HEK293 (cell line): ENCODE results near the gene CDT1.

Experiments
- BCL11B ChIP-seq: fragments of 450-650 bp; formaldehyde crosslinking; IDR thresholded peaks from 2 replicates; pipeline ENCODE4 v1.5.1; 2016; ENCODE audit warnings: low read depth, missing biosample characterization, missing genetic modification characterization
- GLI2 ChIP-seq: fragments of 450-650 bp; formaldehyde crosslinking; IDR thresholded peaks from 2 replicates; pipeline ENCODE4; 2017; ENCODE audit warnings: missing biosample characterization, missing genetic modification characterization, low read depth, borderline replicate concordance
- MEIS1 ChIP-seq: sonication (generic); formaldehyde crosslinking; IDR thresholded peaks from 2 replicates; pipeline ENCODE4 v1.8.1; 2022; ENCODE audit warnings: missing genetic modification reagents, mild to moderate bottlenecking, borderline replicate concordance
- OSR2 ChIP-seq: fragments of 450-650 bp; formaldehyde crosslinking; IDR thresholded peaks from 2 replicates; pipeline ENCODE4 v1.5.1; 2016; ENCODE audit warnings: missing biosample characterization, missing genetic modification characterization
- SETDB1 ChIP-seq: IDR thresholded peaks from one replicate; pipeline ENCODE4 v1.6.1; 2017; ENCODE audit warnings: mild to moderate bottlenecking, low read length, moderate library complexity, mixed read lengths; ENCODE audit not compliant: insufficient read length
- ZBTB7A ChIP-seq: fragments of 450-650 bp; formaldehyde crosslinking; IDR thresholded peaks from 2 replicates; pipeline ENCODE4 v1.5.1; 2016; ENCODE audit warnings: low read depth, missing biosample characterization, missing genetic modification characterization
- ZNF16 ChIP-seq: fragments of 450-650 bp; formaldehyde crosslinking; IDR thresholded peaks from 2 replicates; pipeline ENCODE4 v1.5.1; 2016; ENCODE audit warnings: low read depth, missing biosample characterization, missing genetic modification characterization
- ZNF202 ChIP-seq: fragments of 450-650 bp; formaldehyde crosslinking; IDR thresholded peaks from 2 replicates; pipeline ENCODE4 v1.5.1; 2016; ENCODE audit warnings: missing biosample characterization, missing genetic modification characterization, borderline replicate concordance
- ZNF223 ChIP-seq: fragments of 450-650 bp; formaldehyde crosslinking; IDR thresholded peaks from 2 replicates; pipeline ENCODE4 v1.5.1; 2016; ENCODE audit warnings: missing biosample characterization, missing genetic modification characterization
- ZNF354C ChIP-seq: fragments of 450-650 bp; formaldehyde crosslinking; IDR thresholded peaks from 2 replicates; pipeline ENCODE4 v1.5.1; 2016; ENCODE audit warnings: missing biosample characterization, missing genetic modification characterization, low read depth, borderline replicate concordance
- ZNF473 ChIP-seq: fragments of 450-650 bp; formaldehyde crosslinking; IDR thresholded peaks from 2 replicates; pipeline ENCODE4 v1.5.1; 2017; ENCODE audit warnings: missing biosample characterization, missing genetic modification characterization
- ZNF561 ChIP-seq: fragments of 450-650 bp; IDR thresholded peaks from 2 replicates; pipeline ENCODE4 v1.5.1; 2018; ENCODE audit warnings: missing biosample characterization, missing genetic modification characterization, borderline replicate concordance
- ZNF621 ChIP-seq: fragments of 450-650 bp; formaldehyde crosslinking; IDR thresholded peaks from 2 replicates; pipeline ENCODE4 v1.5.1; 2017; ENCODE audit warnings: missing biosample characterization, missing genetic modification characterization
- ZNF629 ChIP-seq: fragments of 450-650 bp; formaldehyde crosslinking; IDR thresholded peaks from 2 replicates; pipeline ENCODE4 v1.5.1; 2017; ENCODE audit warnings: missing biosample characterization, missing genetic modification characterization
- ZNF677 ChIP-seq: fragments of 450-650 bp; IDR thresholded peaks from 2 replicates; pipeline ENCODE4 v1.5.0; 2018; ENCODE audit warnings: missing biosample characterization, mild to moderate bottlenecking, missing genetic modification characterization, moderate library complexity
- ZNF768 ChIP-seq: fragments of 450-650 bp; formaldehyde crosslinking; IDR thresholded peaks from 2 replicates; pipeline ENCODE4 v1.5.1; 2018; ENCODE audit warnings: missing biosample characterization, mild to moderate bottlenecking, missing genetic modification characterization
- TF ChIP-seq, protein P1 (sequence below): fragments of 450-650 bp; formaldehyde crosslinking; IDR thresholded peaks from 2 replicates; pipeline ENCODE4 v1.5.1; 2017; ENCODE audit warnings: missing biosample characterization, missing genetic modification characterization
- TF ChIP-seq, protein P2 (sequence below): fragments of 450-650 bp; formaldehyde crosslinking; conservative IDR thresholded peaks from 2 replicates; pipeline ENCODE4 v1.5.1; 2016; ENCODE audit warnings: low read depth, missing biosample characterization, missing genetic modification characterization
- TF ChIP-seq, protein P3 (sequence below): fragments of 450-650 bp; formaldehyde crosslinking; IDR thresholded peaks from 2 replicates; pipeline ENCODE4 v1.5.1; 2016; ENCODE audit warnings: missing biosample characterization, missing genetic modification characterization
- TF ChIP-seq, protein P4 (sequence below): fragments of 450-650 bp; formaldehyde crosslinking; IDR thresholded peaks from 2 replicates; pipeline ENCODE4 v1.5.1; 2016; ENCODE audit warnings: missing biosample characterization, missing genetic modification characterization, borderline replicate concordance
- TF ChIP-seq, protein P5 (sequence below): fragments of 450-650 bp; IDR thresholded peaks from 2 replicates; pipeline ENCODE4 v1.5.1; 2018; ENCODE audit warnings: missing biosample characterization, mild to moderate bottlenecking, missing genetic modification characterization
- TF ChIP-seq, protein P6 (sequence below): fragments of 450-650 bp; formaldehyde crosslinking; IDR thresholded peaks from 2 replicates; pipeline ENCODE4 v1.5.1; 2016; ENCODE audit warnings: missing biosample characterization, missing genetic modification characterization

CDT1 gene

DNA sequence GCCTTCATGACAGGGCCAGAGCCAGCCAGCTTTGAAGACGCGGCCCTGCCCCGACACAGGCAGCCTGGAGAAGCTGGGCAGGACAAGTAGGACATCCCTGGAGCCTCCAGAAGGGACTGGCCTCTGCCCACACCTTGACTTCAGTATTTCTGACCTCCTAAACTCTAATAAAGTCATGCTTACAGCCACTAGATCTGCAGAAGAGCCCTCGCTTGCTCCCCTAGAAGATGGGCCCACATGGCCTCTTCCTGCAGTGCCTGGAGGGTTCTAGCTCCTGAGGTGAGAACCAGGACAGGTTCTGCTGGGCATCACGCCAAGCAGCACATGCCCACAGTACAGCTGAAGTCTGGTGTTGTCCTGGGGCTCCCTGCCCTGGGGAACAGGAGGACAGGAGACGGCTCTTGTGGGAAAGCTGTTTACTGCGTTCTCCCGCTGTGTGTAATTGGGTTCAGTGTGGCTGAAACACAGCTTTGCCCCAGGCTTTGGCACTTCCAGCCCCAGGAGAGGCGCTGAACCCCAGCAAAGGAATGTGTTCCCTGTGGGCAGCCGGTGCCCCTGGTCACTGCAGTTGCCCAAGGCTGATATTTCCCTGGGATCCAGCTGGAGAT is 5.6 kb downstream of the CDT1 start (continued):
- TF ChIP-seq ZNF354C, result no peak
- no peak for TF ChIP-seq SETDB1
- TF ChIP-seq ZBTB7A (tag by site-specific recombination), result 0 out of 2 replicates have a peak, but pooled peaks have one; percentile 34
- TF ChIP-seq ZNF621, result no peak
- no peak for TF ChIP-seq GLI2 (tag by site-specific recombination)
- TF ChIP-seq, protein P1, sequence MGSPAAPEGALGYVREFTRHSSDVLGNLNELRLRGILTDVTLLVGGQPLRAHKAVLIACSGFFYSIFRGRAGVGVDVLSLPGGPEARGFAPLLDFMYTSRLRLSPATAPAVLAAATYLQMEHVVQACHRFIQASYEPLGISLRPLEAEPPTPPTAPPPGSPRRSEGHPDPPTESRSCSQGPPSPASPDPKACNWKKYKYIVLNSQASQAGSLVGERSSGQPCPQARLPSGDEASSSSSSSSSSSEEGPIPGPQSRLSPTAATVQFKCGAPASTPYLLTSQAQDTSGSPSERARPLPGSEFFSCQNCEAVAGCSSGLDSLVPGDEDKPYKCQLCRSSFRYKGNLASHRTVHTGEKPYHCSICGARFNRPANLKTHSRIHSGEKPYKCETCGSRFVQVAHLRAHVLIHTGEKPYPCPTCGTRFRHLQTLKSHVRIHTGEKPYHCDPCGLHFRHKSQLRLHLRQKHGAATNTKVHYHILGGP (tag by site-specific recombination), result no peak
- TF ChIP-seq ZNF223 (tag by site-specific recombination), result no peak
- TF ChIP-seq, protein P2, sequence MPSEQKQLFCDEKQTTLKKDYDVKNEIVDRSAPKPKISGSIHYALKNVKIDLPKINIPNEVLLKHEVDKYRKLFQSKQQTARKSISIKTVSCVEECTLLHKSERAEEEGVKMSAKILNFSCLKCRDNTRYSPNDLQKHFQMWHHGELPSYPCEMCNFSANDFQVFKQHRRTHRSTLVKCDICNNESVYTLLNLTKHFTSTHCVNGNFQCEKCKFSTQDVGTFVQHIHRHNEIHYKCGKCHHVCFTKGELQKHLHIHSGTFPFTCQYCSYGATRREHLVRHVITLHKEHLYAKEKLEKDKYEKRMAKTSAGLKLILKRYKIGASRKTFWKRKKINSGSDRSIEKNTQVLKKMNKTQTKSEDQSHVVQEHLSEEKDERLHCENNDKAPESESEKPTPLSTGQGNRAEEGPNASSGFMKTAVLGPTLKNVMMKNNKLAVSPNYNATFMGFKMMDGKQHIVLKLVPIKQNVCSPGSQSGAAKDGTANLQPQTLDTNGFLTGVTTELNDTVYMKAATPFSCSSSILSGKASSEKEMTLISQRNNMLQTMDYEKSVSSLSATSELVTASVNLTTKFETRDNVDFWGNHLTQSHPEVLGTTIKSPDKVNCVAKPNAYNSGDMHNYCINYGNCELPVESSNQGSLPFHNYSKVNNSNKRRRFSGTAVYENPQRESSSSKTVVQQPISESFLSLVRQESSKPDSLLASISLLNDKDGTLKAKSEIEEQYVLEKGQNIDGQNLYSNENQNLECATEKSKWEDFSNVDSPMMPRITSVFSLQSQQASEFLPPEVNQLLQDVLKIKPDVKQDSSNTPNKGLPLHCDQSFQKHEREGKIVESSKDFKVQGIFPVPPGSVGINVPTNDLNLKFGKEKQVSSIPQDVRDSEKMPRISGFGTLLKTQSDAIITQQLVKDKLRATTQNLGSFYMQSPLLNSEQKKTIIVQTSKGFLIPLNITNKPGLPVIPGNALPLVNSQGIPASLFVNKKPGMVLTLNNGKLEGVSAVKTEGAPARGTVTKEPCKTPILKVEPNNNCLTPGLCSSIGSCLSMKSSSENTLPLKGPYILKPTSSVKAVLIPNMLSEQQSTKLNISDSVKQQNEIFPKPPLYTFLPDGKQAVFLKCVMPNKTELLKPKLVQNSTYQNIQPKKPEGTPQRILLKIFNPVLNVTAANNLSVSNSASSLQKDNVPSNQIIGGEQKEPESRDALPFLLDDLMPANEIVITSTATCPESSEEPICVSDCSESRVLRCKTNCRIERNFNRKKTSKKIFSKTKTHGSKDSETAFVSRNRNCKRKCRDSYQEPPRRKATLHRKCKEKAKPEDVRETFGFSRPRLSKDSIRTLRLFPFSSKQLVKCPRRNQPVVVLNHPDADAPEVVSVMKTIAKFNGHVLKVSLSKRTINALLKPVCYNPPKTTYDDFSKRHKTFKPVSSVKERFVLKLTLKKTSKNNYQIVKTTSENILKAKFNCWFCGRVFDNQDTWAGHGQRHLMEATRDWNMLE (tag by site-specific recombination), result no peak
- TF ChIP-seq OSR2 (tag by site-specific recombination), result peak; percentile 20; the same call in 1 of the 2 replicates
- no peak for TF ChIP-seq MEIS1 (CRISPR knock-in tag)
- no peak for TF ChIP-seq ZNF202 (tag by site-specific recombination)
- TF ChIP-seq, protein P3, sequence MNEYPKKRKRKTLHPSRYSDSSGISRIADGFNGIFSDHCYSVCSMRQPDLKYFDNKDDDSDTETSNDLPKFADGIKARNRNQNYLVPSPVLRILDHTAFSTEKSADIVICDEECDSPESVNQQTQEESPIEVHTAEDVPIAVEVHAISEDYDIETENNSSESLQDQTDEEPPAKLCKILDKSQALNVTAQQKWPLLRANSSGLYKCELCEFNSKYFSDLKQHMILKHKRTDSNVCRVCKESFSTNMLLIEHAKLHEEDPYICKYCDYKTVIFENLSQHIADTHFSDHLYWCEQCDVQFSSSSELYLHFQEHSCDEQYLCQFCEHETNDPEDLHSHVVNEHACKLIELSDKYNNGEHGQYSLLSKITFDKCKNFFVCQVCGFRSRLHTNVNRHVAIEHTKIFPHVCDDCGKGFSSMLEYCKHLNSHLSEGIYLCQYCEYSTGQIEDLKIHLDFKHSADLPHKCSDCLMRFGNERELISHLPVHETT (tag by site-specific recombination), result no peak; the same call in 1 of the 2 replicates
- TF ChIP-seq ZNF629, result peak; percentile 14
- TF ChIP-seq, protein P4, sequence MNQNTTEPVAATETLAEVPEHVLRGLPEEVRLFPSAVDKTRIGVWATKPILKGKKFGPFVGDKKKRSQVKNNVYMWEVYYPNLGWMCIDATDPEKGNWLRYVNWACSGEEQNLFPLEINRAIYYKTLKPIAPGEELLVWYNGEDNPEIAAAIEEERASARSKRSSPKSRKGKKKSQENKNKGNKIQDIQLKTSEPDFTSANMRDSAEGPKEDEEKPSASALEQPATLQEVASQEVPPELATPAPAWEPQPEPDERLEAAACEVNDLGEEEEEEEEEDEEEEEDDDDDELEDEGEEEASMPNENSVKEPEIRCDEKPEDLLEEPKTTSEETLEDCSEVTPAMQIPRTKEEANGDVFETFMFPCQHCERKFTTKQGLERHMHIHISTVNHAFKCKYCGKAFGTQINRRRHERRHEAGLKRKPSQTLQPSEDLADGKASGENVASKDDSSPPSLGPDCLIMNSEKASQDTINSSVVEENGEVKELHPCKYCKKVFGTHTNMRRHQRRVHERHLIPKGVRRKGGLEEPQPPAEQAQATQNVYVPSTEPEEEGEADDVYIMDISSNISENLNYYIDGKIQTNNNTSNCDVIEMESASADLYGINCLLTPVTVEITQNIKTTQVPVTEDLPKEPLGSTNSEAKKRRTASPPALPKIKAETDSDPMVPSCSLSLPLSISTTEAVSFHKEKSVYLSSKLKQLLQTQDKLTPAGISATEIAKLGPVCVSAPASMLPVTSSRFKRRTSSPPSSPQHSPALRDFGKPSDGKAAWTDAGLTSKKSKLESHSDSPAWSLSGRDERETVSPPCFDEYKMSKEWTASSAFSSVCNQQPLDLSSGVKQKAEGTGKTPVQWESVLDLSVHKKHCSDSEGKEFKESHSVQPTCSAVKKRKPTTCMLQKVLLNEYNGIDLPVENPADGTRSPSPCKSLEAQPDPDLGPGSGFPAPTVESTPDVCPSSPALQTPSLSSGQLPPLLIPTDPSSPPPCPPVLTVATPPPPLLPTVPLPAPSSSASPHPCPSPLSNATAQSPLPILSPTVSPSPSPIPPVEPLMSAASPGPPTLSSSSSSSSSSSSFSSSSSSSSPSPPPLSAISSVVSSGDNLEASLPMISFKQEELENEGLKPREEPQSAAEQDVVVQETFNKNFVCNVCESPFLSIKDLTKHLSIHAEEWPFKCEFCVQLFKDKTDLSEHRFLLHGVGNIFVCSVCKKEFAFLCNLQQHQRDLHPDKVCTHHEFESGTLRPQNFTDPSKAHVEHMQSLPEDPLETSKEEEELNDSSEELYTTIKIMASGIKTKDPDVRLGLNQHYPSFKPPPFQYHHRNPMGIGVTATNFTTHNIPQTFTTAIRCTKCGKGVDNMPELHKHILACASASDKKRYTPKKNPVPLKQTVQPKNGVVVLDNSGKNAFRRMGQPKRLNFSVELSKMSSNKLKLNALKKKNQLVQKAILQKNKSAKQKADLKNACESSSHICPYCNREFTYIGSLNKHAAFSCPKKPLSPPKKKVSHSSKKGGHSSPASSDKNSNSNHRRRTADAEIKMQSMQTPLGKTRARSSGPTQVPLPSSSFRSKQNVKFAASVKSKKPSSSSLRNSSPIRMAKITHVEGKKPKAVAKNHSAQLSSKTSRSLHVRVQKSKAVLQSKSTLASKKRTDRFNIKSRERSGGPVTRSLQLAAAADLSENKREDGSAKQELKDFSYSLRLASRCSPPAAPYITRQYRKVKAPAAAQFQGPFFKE (tag by site-specific recombination), result no peak
- TF ChIP-seq ZNF561 (tag by site-specific recombination), result no peak
- no peak for TF ChIP-seq ZNF16 (tag by site-specific recombination)
- TF ChIP-seq ZNF768 (tag by site-specific recombination), result no peak
- peak; percentile 16; the same call in 1 of the 2 replicates for TF ChIP-seq BCL11B
- TF ChIP-seq ZNF473 (tag by site-specific recombination), result no peak
- TF ChIP-seq, protein P5, sequence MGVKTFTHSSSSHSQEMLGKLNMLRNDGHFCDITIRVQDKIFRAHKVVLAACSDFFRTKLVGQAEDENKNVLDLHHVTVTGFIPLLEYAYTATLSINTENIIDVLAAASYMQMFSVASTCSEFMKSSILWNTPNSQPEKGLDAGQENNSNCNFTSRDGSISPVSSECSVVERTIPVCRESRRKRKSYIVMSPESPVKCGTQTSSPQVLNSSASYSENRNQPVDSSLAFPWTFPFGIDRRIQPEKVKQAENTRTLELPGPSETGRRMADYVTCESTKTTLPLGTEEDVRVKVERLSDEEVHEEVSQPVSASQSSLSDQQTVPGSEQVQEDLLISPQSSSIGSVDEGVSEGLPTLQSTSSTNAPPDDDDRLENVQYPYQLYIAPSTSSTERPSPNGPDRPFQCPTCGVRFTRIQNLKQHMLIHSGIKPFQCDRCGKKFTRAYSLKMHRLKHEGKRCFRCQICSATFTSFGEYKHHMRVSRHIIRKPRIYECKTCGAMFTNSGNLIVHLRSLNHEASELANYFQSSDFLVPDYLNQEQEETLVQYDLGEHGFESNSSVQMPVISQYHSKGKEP (tag by site-specific recombination), result peak; percentile 94
- no peak for TF ChIP-seq ZNF677 (tag by site-specific recombination)
- TF ChIP-seq, protein P6, sequence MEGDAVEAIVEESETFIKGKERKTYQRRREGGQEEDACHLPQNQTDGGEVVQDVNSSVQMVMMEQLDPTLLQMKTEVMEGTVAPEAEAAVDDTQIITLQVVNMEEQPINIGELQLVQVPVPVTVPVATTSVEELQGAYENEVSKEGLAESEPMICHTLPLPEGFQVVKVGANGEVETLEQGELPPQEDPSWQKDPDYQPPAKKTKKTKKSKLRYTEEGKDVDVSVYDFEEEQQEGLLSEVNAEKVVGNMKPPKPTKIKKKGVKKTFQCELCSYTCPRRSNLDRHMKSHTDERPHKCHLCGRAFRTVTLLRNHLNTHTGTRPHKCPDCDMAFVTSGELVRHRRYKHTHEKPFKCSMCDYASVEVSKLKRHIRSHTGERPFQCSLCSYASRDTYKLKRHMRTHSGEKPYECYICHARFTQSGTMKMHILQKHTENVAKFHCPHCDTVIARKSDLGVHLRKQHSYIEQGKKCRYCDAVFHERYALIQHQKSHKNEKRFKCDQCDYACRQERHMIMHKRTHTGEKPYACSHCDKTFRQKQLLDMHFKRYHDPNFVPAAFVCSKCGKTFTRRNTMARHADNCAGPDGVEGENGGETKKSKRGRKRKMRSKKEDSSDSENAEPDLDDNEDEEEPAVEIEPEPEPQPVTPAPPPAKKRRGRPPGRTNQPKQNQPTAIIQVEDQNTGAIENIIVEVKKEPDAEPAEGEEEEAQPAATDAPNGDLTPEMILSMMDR (tag by site-specific recombination), result no peak
